Kidney (tissue), 14 donors: ENCODE measurements around the gene ATXN7L1. TPM values are rescaled to one million over a fixed set of nuclear protein-coding genes. Genes with fewer than 3 reads are reported as not detected.
"Not testable (repeated sequence)": the region's sequence is repeated elsewhere in the genome, so short reads cannot be mapped to it uniquely, and the experiment has no call there.

Experiments
- DNase-seq, 5 donors: peaks; one replicate each; pipeline ENCODE4 v3.0.0-alpha.2; 2013 to 2020
- FAIRE-seq: peaks from 2 replicates; lab custom pipeline; 2012; peaks lifted over from hg19 to GRCh38; lab: Jason Lieb, UNC
- H3K27ac ChIP-seq, 2 donors: one replicate each; pipeline ENCODE4 v1.7.0; 2013; ENCODE audit warnings: low read depth in 2 of 2, low read length in 2 of 2, inconsistent platforms in 1 of 2
- H3K27me3 ChIP-seq: one replicate; pipeline ENCODE4 v1.7.1; 2013; ENCODE audit warnings: low read length, inconsistent platforms; ENCODE audit not compliant: control insufficient read depth, insufficient read depth
- H3K36me3 ChIP-seq, 3 donors: one replicate each; pipeline versions ENCODE4 v1.7.0 to v1.7.1; 2013; ENCODE audit warnings: low read length in 3 of 3, control low read depth in 1 of 3, inconsistent platforms in 1 of 3; ENCODE audit not compliant: insufficient read depth in 3 of 3, control insufficient read depth in 2 of 3
- H3K4me1 ChIP-seq, 3 donors: one replicate each; pipeline versions ENCODE4 v1.7.0 to v1.7.1; 2013; ENCODE audit warnings: low read length in 3 of 3, inconsistent platforms in 1 of 3, low read depth in 1 of 3; ENCODE audit not compliant: control insufficient read depth in 2 of 3, insufficient read depth in 2 of 3
- H3K4me3 ChIP-seq, 3 donors: one replicate each; pipeline versions ENCODE4 v1.7.0 to v1.8.1; 2013; ENCODE audit warnings: low read length in 3 of 3, control low read depth in 1 of 3, inconsistent platforms in 1 of 3
- H3K9ac ChIP-seq, 3 donors: one replicate each; pipeline versions ENCODE4 v1.7.0 to v1.7.1; 2013; ENCODE audit warnings: low read length in 3 of 3, control low read depth in 1 of 3, inconsistent platforms in 1 of 3
- H3K9me3 ChIP-seq, 3 donors: one replicate each; pipeline versions ENCODE4 v1.7.0 to v1.7.1; 2013; ENCODE audit warnings: low read length in 3 of 3, control low read depth in 1 of 3, inconsistent platforms in 1 of 3; ENCODE audit not compliant: control insufficient read depth in 2 of 3, insufficient read depth in 1 of 3
- CTCF ChIP-seq: IDR thresholded peaks from 3 replicates; pipeline ENCODE4 v1.5.1; 2012; ENCODE audit warnings: mild to moderate bottlenecking, moderate library complexity, borderline replicate concordance; ENCODE audit not compliant: insufficient read depth; ENCODE audit errors: extremely low read depth
- intact Hi-C: fragments of 100-400 bp; cut with DNase I; formaldehyde crosslinking; loops from one replicate; pipeline ENCODE4 v1.11.1; 2022
- polyA plus RNA-seq: library from polyadenylated mRNA; stranded (reverse); fragments of 350-450 nt; fragmentation: Illumina TruSeq; extraction: RNeasy Lipid Tissue Mini Kit (QIAGEN cat#74804); gene quantifications from one replicate; pipeline ENCODE4 v1.2.3, GENCODE V29; 2014; ENCODE audit warnings: low read depth, low replicate concordance; ENCODE audit not compliant: insufficient read depth
- total RNA-seq: library from RNA; stranded (reverse); fragmentation: NEBNext Ultra II Directional; extraction: Animal tissue kit (Norgen Biotek cat#: 25700); gene quantifications from one replicate; pipeline ENCODE4 v1.2.1, GENCODE V29; 2021
- donor health status: control.
- donor health status: control.
- donor health status: control.
- donor health status: control.
- donor health status: control.
- donor health status: DM: yes; HTN: yes; CAD: no.
- donor health status: Normal renal cell carcinoma (clear cell type).

The ATXN7L1 gene
- total and polyA plus RNA-seq, 2 donors from 2014 or later = 12.5 to 18.5 TPM

DNA sequence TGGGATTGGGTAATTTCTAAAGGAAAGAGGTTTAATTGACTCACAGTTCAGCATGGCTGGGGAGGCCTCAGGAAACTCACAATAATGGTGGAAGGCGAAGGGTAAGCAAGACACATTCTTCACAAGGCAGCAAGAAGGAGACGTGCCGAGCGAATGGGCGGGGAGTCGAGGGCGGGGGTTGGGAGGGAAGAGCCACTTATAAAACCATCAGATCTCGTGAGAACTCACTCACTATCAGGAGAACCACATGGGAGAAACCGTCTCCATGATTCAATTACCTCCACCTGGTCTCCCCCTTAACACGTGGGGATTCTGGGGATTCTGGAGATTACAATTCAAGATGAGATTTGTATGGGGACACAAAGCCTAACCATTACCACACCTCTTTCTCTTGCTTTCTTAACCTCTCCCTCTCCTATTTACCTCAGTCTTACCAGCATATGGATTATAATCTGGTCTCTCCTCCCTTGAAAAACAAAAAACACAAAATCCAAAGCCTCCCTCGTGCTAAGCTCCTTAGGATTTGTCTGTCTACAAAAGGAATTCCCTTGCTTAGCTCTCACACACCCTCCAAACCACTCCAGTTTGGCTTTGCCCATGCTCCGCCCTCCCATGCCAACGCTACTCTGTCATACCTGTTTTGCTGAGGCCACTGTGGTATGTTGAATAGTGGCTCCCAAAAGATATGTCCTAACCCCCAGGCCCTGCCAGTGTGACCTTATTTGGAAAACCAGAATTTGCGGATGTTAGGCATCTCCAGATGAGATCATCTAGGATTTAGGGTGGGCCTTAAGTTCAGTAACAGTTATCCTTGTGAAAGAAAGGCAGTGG is 275.5 kb downstream of the ATXN7L1 start:
- intact Hi-C loops = no loop called here
- DNase-seq (no peak), FAIRE-seq (no peak)
- H3K27ac ChIP-seq = no peak overlapping the region
- no peak overlapping the region for H3K4me3 ChIP-seq
- H3K9me3 ChIP-seq = no peaks in the 10 kb centered on the region
- TF ChIP-seq CTCF = no peak
- no peaks in the 10 kb centered on the region for H3K27me3 ChIP-seq
- no peaks in the 10 kb centered on the region for H3K4me1 ChIP-seq
- H3K9ac ChIP-seq = no peak overlapping the region
- H3K36me3 ChIP-seq = no peaks in the 10 kb centered on the region

- intact Hi-C loops = no loop called here
- H3K4me1 ChIP-seq = no peaks in the 10 kb centered on the region
- H3K27me3 ChIP-seq = no peaks in the 10 kb centered on the region
- no peak overlapping the region for H3K4me3 ChIP-seq
- no peak for FAIRE-seq
- TF ChIP-seq CTCF = no peak
- no peak overlapping the region for H3K27ac ChIP-seq
- no peak for DNase-seq
- no peaks in the 10 kb centered on the region for H3K36me3 ChIP-seq
- no peak overlapping the region for H3K9ac ChIP-seq
- no peaks in the 10 kb centered on the region for H3K9me3 ChIP-seq
Observed at GRCh38 chr7:105599551-105599950, 276.8 kb downstream of the ATXN7L1 start.

DNA sequence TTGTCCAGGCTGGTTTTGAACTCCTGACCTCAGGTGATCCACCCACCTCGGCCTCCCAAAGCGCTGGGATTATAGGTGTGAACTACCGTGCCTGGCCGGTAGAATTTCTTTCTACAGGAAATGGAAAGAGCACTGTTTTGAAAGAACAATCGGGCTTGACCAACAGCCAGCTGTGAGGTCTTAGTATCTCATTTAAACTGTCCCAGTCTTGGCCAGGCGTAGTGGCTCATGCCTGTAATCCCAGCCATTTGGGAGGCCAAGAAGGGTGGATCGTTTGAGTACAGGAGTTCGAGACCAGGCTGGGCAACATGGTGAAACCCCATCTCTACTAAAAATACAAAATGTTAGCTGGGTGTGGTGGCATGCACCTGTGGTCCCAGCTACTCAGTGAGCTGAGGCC is 277.3 kb downstream of the ATXN7L1 start:
- H3K9ac ChIP-seq, H3K9me3 ChIP-seq, H3K4me1 ChIP-seq, H3K4me3 ChIP-seq, FAIRE-seq, H3K27ac ChIP-seq, H3K36me3 ChIP-seq, H3K27me3 ChIP-seq, DNase-seq, intact Hi-C loops: not testable (repeated sequence)

GRCh38 chr7:105596866-105597265 is 279.5 kb downstream of the ATXN7L1 start:
- no peaks in the 10 kb centered on the region for H3K9me3 ChIP-seq
- no peaks in the 10 kb centered on the region for H3K4me1 ChIP-seq
- no peak for FAIRE-seq
- TF ChIP-seq CTCF = no peak
- no peak overlapping the region for H3K27ac ChIP-seq
- no peaks in the 10 kb centered on the region for H3K36me3 ChIP-seq
- no peak for DNase-seq
- no peak overlapping the region for H3K9ac ChIP-seq
- intact Hi-C loops = no loop called here
- H3K4me3 ChIP-seq = no peak overlapping the region
- H3K27me3 ChIP-seq = no peaks in the 10 kb centered on the region
